Measurements from ENCODE around the gene FAM83G.

FAM83G gene

GRCh38 chr17:18981642-18982424 lies 22.7 kb downstream of the FAM83G start:
- Histone ChIP-seq H3K4me3 (ENCODE audit: low read depth in 1 of 5, low read length in 5 of 5) (no peak overlapping the region), H3K27me3 (ENCODE audit: control insufficient read depth in 5 of 5, insufficient read depth in 4 of 5, low read length in 5 of 5) (no peaks in the 10 kb centered on the region), H3K36me3 (ENCODE audit: control insufficient read depth in 5 of 5, insufficient read depth in 5 of 5, low read length in 5 of 5) (peaks cover 0 to 5% (median 0%) of the 10 kb centered on the region in 5 donors), H3K4me1 (ENCODE audit: control insufficient read depth in 5 of 5, insufficient read depth in 5 of 5, low read length in 5 of 5) (no peaks in the 10 kb centered on the region), H3K9ac (ENCODE audit: low read length in 5 of 5) (no peak overlapping the region), H3K9me3 (ENCODE audit: control insufficient read depth in 5 of 5, low read length in 5 of 5) (no peaks in the 10 kb centered on the region), H3K27ac (ENCODE audit: low read depth, low read length) (no peak overlapping the region)

GRCh38 chr17:18981335-18981641 lies 23.3 kb downstream of the FAM83G start:
- Histone ChIP-seq H3K36me3 (ENCODE audit: control insufficient read depth in 5 of 5, insufficient read depth in 5 of 5, low read length in 5 of 5) (peaks cover 0 to 5% (median 0%) of the 10 kb centered on the region in 5 donors), H3K27me3 (ENCODE audit: control insufficient read depth in 5 of 5, insufficient read depth in 4 of 5, low read length in 5 of 5) (no peaks in the 10 kb centered on the region), H3K4me1 (ENCODE audit: control insufficient read depth in 5 of 5, insufficient read depth in 5 of 5, low read length in 5 of 5) (no peaks in the 10 kb centered on the region), H3K9ac (ENCODE audit: low read length in 5 of 5) (no peak overlapping the region), H3K9me3 (ENCODE audit: control insufficient read depth in 5 of 5, low read length in 5 of 5) (no peaks in the 10 kb centered on the region), H3K4me3 (ENCODE audit: low read depth in 1 of 5, low read length in 5 of 5) (no peak overlapping the region), H3K27ac (ENCODE audit: low read depth, low read length) (no peak overlapping the region)

DNA sequence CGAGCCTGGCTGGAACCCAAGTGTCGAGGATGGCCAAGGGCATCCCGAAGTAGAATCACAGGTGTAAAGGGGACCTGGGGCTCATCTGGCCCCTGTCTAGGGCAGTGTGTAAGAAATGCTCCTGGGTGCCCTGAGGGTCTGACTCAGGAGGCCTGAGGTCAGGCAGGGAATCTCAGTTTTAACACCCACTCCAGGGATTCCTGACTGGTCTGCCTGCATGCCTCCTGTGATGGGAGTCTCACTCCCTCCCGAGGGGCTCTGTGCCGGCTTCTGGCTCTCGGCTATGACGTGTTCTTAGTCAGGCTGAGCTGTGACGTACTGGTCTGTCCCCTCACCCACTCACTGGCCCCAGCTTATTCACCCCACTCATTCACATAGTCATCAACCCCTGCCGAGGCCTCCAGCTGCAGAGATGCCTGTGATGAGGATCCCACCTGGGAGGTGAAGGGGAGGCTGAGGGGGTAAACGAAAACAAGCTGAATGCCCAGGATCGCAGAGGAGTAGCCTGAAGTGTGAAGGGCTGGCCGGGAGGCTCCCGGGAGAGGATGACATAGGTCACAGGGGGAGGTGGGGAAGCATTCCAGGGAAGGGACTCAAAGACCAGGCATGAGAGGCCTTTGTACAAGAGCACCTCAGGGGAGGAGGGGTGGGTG lies 23.8 kb downstream of the FAM83G start:
- Histone ChIP-seq H3K27me3 (ENCODE audit: control insufficient read depth in 5 of 5, insufficient read depth in 4 of 5, low read length in 5 of 5) (no peaks in the 10 kb centered on the region), H3K27ac (ENCODE audit: low read depth, low read length) (no peak overlapping the region), H3K4me3 (ENCODE audit: low read depth in 1 of 5, low read length in 5 of 5) (no peak overlapping the region), H3K9ac (ENCODE audit: low read length in 5 of 5) (no peak overlapping the region), H3K4me1 (ENCODE audit: control insufficient read depth in 5 of 5, insufficient read depth in 5 of 5, low read length in 5 of 5) (no peaks in the 10 kb centered on the region), H3K9me3 (ENCODE audit: control insufficient read depth in 5 of 5, low read length in 5 of 5) (no peaks in the 10 kb centered on the region), H3K36me3 (ENCODE audit: control insufficient read depth in 5 of 5, insufficient read depth in 5 of 5, low read length in 5 of 5) (peaks cover 0 to 5% (median 0%) of the 10 kb centered on the region in 5 donors)

GRCh38 chr17:18978655-18979054 lies 25.9 kb downstream of the FAM83G start:
- no peak overlapping the region for H3K27ac ChIP-seq (ENCODE audit: low read depth, low read length)
- no peak overlapping the region for H3K4me3 ChIP-seq (ENCODE audit: low read depth in 1 of 5, low read length in 5 of 5)
- peaks cover 0 to 5% (median 0%) of the 10 kb centered on the region in 5 donors for H3K36me3 ChIP-seq (ENCODE audit: control insufficient read depth in 5 of 5, insufficient read depth in 5 of 5, low read length in 5 of 5)

DNA sequence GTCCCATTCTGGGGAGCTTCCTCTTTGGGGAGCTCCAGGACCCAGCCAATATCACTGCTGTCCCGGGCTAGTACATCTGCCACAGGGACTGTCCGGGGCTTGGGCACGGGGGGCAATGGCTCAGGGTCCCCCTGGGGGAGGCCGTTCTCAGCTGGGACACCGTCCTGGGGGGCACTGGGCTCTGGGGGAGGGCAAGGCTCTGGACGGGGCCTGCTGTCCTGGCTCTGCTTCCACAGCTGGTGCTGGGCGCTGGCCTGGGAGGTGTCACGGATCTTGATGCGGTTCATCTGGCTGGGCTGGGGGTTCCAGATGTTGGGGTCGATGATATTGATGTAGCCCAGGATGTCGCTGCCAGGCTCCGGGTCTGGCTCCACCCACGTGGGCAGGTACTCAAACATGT lies 26.5 kb downstream of the FAM83G start:
- no peaks in the 10 kb centered on the region for H3K4me1 ChIP-seq (ENCODE audit: control insufficient read depth in 5 of 5, insufficient read depth in 5 of 5, low read length in 5 of 5)

More at GRCh38 chr17:18978655-18979054, 25.9 kb downstream of the FAM83G start:
- no peaks in the 10 kb centered on the region for H3K4me1 ChIP-seq (ENCODE audit: control insufficient read depth in 5 of 5, insufficient read depth in 5 of 5, low read length in 5 of 5)
- no peak overlapping the region for H3K9ac ChIP-seq (ENCODE audit: low read length in 5 of 5)
- no peaks in the 10 kb centered on the region for H3K27me3 ChIP-seq (ENCODE audit: control insufficient read depth in 5 of 5, insufficient read depth in 4 of 5, low read length in 5 of 5)
- H3K9me3 ChIP-seq (ENCODE audit: control insufficient read depth in 5 of 5, low read length in 5 of 5) = no peaks in the 10 kb centered on the region

DNA sequence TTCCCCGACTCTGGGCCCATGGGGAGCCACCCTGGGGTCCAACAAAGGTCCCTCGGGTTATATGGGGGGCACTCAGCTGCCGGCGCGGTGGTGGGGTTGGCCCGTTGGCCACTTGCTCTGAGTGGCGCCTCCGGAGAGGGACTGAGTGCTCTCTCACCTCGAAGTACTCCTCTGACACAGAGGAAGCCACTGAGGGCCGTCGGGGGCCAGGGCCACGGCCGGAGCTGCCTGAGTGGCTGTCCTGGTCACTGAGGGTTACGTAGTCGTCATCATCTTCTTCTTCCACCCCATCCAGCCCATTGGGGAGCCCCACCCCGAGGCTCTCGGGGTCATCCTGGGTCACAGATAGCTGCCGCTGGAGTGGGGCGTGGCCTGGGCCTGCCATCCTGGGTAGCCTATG lies 26.9 kb downstream of the FAM83G start:
- Histone ChIP-seq H3K36me3 (ENCODE audit: control insufficient read depth in 5 of 5, insufficient read depth in 5 of 5, low read length in 5 of 5) (peaks cover 0 to 5% (median 0%) of the 10 kb centered on the region in 5 donors), H3K4me3 (ENCODE audit: low read depth in 1 of 5, low read length in 5 of 5) (no peak overlapping the region), H3K4me1 (ENCODE audit: control insufficient read depth in 5 of 5, insufficient read depth in 5 of 5, low read length in 5 of 5) (no peaks in the 10 kb centered on the region), H3K27ac (ENCODE audit: low read depth, low read length) (no peak overlapping the region), H3K9ac (ENCODE audit: low read length in 5 of 5) (no peak overlapping the region), H3K27me3 (ENCODE audit: control insufficient read depth in 5 of 5, insufficient read depth in 4 of 5, low read length in 5 of 5) (no peaks in the 10 kb centered on the region), H3K9me3 (ENCODE audit: control insufficient read depth in 5 of 5, low read length in 5 of 5) (no peaks in the 10 kb centered on the region)

More for the DNA sequence above, 26.5 kb downstream of the FAM83G start:
- H3K27ac ChIP-seq (ENCODE audit: low read depth, low read length) = no peak overlapping the region
- no peak overlapping the region for H3K9ac ChIP-seq (ENCODE audit: low read length in 5 of 5)
- H3K27me3 ChIP-seq (ENCODE audit: control insufficient read depth in 5 of 5, insufficient read depth in 4 of 5, low read length in 5 of 5) = no peaks in the 10 kb centered on the region
- no peaks in the 10 kb centered on the region for H3K9me3 ChIP-seq (ENCODE audit: control insufficient read depth in 5 of 5, low read length in 5 of 5)
- H3K4me3 ChIP-seq (ENCODE audit: low read depth in 1 of 5, low read length in 5 of 5) = no peak overlapping the region
- H3K36me3 ChIP-seq (ENCODE audit: control insufficient read depth in 5 of 5, insufficient read depth in 5 of 5, low read length in 5 of 5) = peaks cover 0 to 5% (median 0%) of the 10 kb centered on the region in 5 donors

DNA sequence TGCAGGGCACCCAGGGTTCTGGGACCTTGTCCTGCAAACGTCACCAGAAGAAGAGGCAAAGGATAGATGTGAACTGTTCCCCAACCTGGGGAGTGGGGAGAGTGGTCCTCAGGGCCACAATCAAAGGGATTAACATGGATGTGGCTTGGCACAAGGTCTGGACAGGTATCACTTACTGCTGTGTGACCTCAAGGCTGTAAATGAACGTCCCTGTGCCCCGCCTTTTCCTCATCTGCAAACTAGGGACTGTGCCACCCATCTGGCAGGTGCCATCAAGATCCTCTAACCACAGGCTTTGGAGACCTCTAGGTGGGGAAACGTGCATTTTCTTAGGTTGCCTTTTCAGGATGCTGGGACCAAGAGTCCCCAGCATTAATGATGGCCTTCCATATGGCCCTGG lies 27.5 kb downstream of the FAM83G start:
- H3K9ac ChIP-seq (ENCODE audit: low read length in 5 of 5) = no peak overlapping the region
- peaks cover 0 to 5% (median 0%) of the 10 kb centered on the region in 5 donors for H3K36me3 ChIP-seq (ENCODE audit: control insufficient read depth in 5 of 5, insufficient read depth in 5 of 5, low read length in 5 of 5)
- H3K4me1 ChIP-seq (ENCODE audit: control insufficient read depth in 5 of 5, insufficient read depth in 5 of 5, low read length in 5 of 5) = no peaks in the 10 kb centered on the region
- H3K9me3 ChIP-seq (ENCODE audit: control insufficient read depth in 5 of 5, low read length in 5 of 5) = no peaks in the 10 kb centered on the region
- H3K27ac ChIP-seq (ENCODE audit: low read depth, low read length) = no peak overlapping the region
- no peaks in the 10 kb centered on the region for H3K27me3 ChIP-seq (ENCODE audit: control insufficient read depth in 5 of 5, insufficient read depth in 4 of 5, low read length in 5 of 5)
- no peak overlapping the region for H3K4me3 ChIP-seq (ENCODE audit: low read depth in 1 of 5, low read length in 5 of 5)

- no peak overlapping the region for H3K9ac ChIP-seq (ENCODE audit: low read length in 5 of 5)
- H3K27me3 ChIP-seq (ENCODE audit: control insufficient read depth in 5 of 5, insufficient read depth in 4 of 5, low read length in 5 of 5) = no peaks in the 10 kb centered on the region
- H3K4me3 ChIP-seq (ENCODE audit: low read depth in 1 of 5, low read length in 5 of 5) = no peak overlapping the region
- H3K27ac ChIP-seq (ENCODE audit: low read depth, low read length) = no peak overlapping the region
- no peaks in the 10 kb centered on the region for H3K9me3 ChIP-seq (ENCODE audit: control insufficient read depth in 5 of 5, low read length in 5 of 5)
- peaks cover 0 to 5% (median 0%) of the 10 kb centered on the region in 5 donors for H3K36me3 ChIP-seq (ENCODE audit: control insufficient read depth in 5 of 5, insufficient read depth in 5 of 5, low read length in 5 of 5)
- H3K4me1 ChIP-seq (ENCODE audit: control insufficient read depth in 5 of 5, insufficient read depth in 5 of 5, low read length in 5 of 5) = no peaks in the 10 kb centered on the region
Observed at GRCh38 chr17:18976201-18976600, 28.4 kb downstream of the FAM83G start.

GRCh38 chr17:18975597-18975996 lies 29.0 kb downstream of the FAM83G start:
- Histone ChIP-seq H3K9me3 (ENCODE audit: control insufficient read depth in 5 of 5, low read length in 5 of 5) (no peaks in the 10 kb centered on the region), H3K27ac (ENCODE audit: low read depth, low read length) (no peak overlapping the region), H3K27me3 (ENCODE audit: control insufficient read depth in 5 of 5, insufficient read depth in 4 of 5, low read length in 5 of 5) (no peaks in the 10 kb centered on the region), H3K9ac (ENCODE audit: low read length in 5 of 5) (no peak overlapping the region), H3K4me3 (ENCODE audit: low read depth in 1 of 5, low read length in 5 of 5) (no peak overlapping the region), H3K4me1 (ENCODE audit: control insufficient read depth in 5 of 5, insufficient read depth in 5 of 5, low read length in 5 of 5) (no peaks in the 10 kb centered on the region), H3K36me3 (ENCODE audit: control insufficient read depth in 5 of 5, insufficient read depth in 5 of 5, low read length in 5 of 5) (peaks cover 0 to 5% (median 0%) of the 10 kb centered on the region in 5 donors)

- Histone ChIP-seq H3K27me3 (ENCODE audit: control insufficient read depth in 5 of 5, insufficient read depth in 4 of 5, low read length in 5 of 5) (no peaks in the 10 kb centered on the region), H3K27ac (ENCODE audit: low read depth, low read length) (no peak overlapping the region), H3K9ac (ENCODE audit: low read length in 5 of 5) (no peak overlapping the region), H3K4me3 (ENCODE audit: low read depth in 1 of 5, low read length in 5 of 5) (no peak overlapping the region), H3K36me3 (ENCODE audit: control insufficient read depth in 5 of 5, insufficient read depth in 5 of 5, low read length in 5 of 5) (peaks cover 0 to 5% (median 0%) of the 10 kb centered on the region in 5 donors), H3K9me3 (ENCODE audit: control insufficient read depth in 5 of 5, low read length in 5 of 5) (no peaks in the 10 kb centered on the region), H3K4me1 (ENCODE audit: control insufficient read depth in 5 of 5, insufficient read depth in 5 of 5, low read length in 5 of 5) (no peaks in the 10 kb centered on the region)
Observed at GRCh38 chr17:18974407-18975149, 30.0 kb downstream of the FAM83G start.
